Activated CD8-positive, alpha-beta T cell treated with anti-CD3 and anti-CD28 coated beads for 36 hours (primary cell): ENCODE measurements around the gene TMEM182. TPM values are rescaled to one million over a fixed set of nuclear protein-coding genes. Genes with fewer than 3 reads are reported as not detected.

Source experiments
- ATAC-seq: fragments of 200-7000 bp; cut with Tn5 transposase; one replicate; pipeline ENCODE4 v1.10.0; 2021; ENCODE audit warnings: mild to moderate bottlenecking, moderate library complexity
- CTCF ChIA-PET: fragments of 350-600 bp; sonication (Branson Sonifier 250); formaldehyde crosslinking; loops from one replicate; lab custom pipeline; 2021; ENCODE audit warnings: antibody characterized with exemption; lab: Charles Lee
- POLR2A ChIA-PET: fragments of 350-600 bp; sonication (Branson Sonifier 250); formaldehyde crosslinking; loops from one replicate; lab custom pipeline; 2021; ENCODE audit warnings: antibody characterized with exemption; lab: Charles Lee
- DNase-seq: peaks from one replicate; pipeline ENCODE4 v3.0.0-alpha.2; 2020
- H3K27ac Mint-ChIP-seq: one replicate; pipeline ENCODE4 v1.8.0; 2021; ENCODE audit warnings: mild to moderate bottlenecking, mixed read lengths
- H3K27me3 Mint-ChIP-seq: one replicate; pipeline ENCODE4 v1.8.0; 2021; ENCODE audit warnings: mixed read lengths
- H3K36me3 Mint-ChIP-seq: one replicate; pipeline ENCODE4 v1.8.0; 2021; ENCODE audit warnings: low read depth, mixed read lengths
- H3K4me1 Mint-ChIP-seq: one replicate; pipeline ENCODE4 v1.8.0; 2021; ENCODE audit warnings: low read depth, mixed read lengths
- H3K4me3 Mint-ChIP-seq: one replicate; pipeline ENCODE4 v1.8.0; 2021; ENCODE audit warnings: mild to moderate bottlenecking, moderate library complexity, mixed read lengths
- H3K9me3 Mint-ChIP-seq: one replicate; pipeline ENCODE4 v1.8.0; 2021; ENCODE audit warnings: mixed read lengths
- intact Hi-C: fragments of 100-400 bp; cut with micrococcal nuclease; formaldehyde crosslinking; loops from one replicate; pipeline ENCODE4 v1.10.0; 2022
- total RNA-seq, 2 experiments: library from RNA; stranded (reverse); gene quantifications; one replicate each; pipeline ENCODE4 v1.2.3, GENCODE V29; 2021
- TF ChIP-seq, protein P1 (sequence below): fragments of 200-600 bp; IDR thresholded peaks from one replicate; pipeline ENCODE4 v1.8.0; 2022; ENCODE audit warnings: antibody characterized with exemption, mild to moderate bottlenecking

The TMEM182 gene
- total RNA-seq, 2 experiments from 2014 or later: 4.4 to 5.3 TPM

DNA sequence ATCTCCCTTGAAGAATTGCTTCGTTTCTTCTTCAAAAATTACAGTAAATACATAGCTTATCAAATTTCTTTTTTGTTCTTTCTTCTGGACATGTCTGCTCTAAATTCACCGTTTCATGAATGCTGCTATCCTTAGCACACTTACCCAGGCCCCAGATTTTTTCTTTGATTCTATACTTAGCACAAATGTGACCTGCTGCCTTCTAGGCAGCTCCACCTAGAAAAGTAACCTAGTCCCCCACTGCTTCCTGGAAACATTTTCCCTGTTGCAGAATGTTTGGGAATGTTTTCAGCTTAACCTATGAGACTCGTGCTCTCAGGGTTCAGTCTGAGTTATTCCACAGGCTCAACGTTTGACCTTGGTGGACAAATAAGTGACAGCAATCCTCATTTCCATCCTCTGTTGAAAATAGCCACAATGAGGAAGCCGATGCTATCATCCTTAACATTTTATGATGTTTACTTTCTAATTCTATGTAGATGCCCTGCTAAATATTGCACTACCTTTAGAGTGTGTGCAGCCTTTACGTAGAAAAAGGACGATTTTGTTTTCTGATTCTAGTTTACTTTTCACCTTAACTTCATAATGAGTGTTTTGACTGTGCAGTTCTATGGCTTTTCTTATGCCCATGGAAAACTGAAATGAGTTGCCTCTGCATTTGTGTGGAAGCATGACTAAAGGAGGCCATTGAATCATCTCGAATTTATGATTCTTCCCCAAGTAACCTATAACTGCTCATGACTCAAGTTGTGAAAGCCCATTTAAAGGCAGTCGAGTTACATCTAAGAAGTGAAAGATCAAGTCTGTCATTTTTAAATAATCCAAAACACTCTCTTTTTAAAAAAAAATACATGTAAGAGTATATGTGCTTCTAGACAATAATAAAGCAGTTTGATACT, 47.7 kb downstream of the TMEM182 start:
- H3K4me1 Mint-ChIP-seq: no peaks in the 10 kb centered on the region
- no peaks in the 10 kb centered on the region for H3K9me3 Mint-ChIP-seq
- ATAC-seq (no peak), DNase-seq (no peak)
- ChIA-PET POLR2A (no interaction called here), CTCF (interaction anchor here (2.2 to 4.5 kb wide), 2 partner anchors 30 to 57 kb away, joined by 8 to 79 read pairs; no protein-coding TSS in a partner anchor)
- peaks cover 5% of the 10 kb centered on the region for H3K36me3 Mint-ChIP-seq
- no peak overlapping the region for H3K27ac Mint-ChIP-seq
- no peaks in the 10 kb centered on the region for H3K27me3 Mint-ChIP-seq
- intact Hi-C loops: loop anchor here (5.0 to 10.0 kb wide), 2 partner anchors 57 to 285 kb away; no protein-coding TSS in a partner anchor
- H3K4me3 Mint-ChIP-seq: no peak overlapping the region
- TF ChIP-seq, protein P1, sequence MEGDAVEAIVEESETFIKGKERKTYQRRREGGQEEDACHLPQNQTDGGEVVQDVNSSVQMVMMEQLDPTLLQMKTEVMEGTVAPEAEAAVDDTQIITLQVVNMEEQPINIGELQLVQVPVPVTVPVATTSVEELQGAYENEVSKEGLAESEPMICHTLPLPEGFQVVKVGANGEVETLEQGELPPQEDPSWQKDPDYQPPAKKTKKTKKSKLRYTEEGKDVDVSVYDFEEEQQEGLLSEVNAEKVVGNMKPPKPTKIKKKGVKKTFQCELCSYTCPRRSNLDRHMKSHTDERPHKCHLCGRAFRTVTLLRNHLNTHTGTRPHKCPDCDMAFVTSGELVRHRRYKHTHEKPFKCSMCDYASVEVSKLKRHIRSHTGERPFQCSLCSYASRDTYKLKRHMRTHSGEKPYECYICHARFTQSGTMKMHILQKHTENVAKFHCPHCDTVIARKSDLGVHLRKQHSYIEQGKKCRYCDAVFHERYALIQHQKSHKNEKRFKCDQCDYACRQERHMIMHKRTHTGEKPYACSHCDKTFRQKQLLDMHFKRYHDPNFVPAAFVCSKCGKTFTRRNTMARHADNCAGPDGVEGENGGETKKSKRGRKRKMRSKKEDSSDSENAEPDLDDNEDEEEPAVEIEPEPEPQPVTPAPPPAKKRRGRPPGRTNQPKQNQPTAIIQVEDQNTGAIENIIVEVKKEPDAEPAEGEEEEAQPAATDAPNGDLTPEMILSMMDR: no peak

DNA sequence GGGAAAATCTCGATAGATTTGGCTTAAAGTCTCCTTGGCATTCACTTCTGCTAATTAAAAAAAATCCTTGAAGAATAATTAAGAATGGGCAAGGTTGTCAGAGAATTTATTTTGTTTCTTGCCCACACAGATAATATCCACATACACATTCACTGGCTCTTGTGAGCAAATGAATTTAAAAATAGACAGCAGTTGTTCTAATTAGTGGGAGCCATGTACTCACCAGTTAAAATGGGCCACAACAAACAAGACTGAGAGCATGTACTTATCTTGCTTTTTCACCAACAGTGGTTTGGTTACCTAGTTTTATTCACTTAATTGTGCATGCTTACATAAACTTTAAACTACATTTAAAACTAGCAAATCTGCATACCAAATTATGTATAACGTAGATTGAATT, 53.5 kb downstream of the TMEM182 start:
- no peaks in the 10 kb centered on the region for H3K4me1 Mint-ChIP-seq
- no peak overlapping the region for H3K4me3 Mint-ChIP-seq
- H3K27me3 Mint-ChIP-seq: no peaks in the 10 kb centered on the region
- intact Hi-C loops: no loop called here
- no peak overlapping the region for H3K27ac Mint-ChIP-seq
- TF ChIP-seq, protein P1: no peak
- DNase-seq (no peak), ATAC-seq (no peak)
- no peaks in the 10 kb centered on the region for H3K9me3 Mint-ChIP-seq
- H3K36me3 Mint-ChIP-seq: peaks cover 4% of the 10 kb centered on the region
- ChIA-PET POLR2A (no interaction called here), CTCF (interaction anchor here (1.2 kb wide), 1 partner anchor 82 kb away, joined by 3 read pairs; no protein-coding TSS in a partner anchor)

DNA sequence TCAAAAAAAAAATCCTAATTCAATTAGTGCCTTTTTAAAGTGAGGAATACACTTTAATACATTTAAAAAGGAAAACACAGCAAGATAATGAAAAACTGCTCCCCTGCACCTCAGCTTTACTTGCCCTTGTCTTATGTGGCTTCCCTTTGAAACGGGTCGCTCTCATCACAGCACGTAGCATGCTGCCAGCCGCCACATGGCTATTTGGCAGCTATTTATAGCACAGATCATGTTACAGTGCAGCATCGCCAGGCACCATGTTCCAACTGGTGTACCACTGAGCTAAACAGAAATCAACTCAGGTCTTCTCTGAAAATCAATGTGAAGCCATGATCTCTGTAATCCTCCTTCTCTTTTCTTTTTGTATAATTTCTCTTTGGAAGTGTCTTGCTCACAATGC, 65.1 kb downstream of the TMEM182 start:
- Mint-ChIP-seq H3K9me3 (no peaks in the 10 kb centered on the region), H3K27me3 (no peaks in the 10 kb centered on the region)

DNA sequence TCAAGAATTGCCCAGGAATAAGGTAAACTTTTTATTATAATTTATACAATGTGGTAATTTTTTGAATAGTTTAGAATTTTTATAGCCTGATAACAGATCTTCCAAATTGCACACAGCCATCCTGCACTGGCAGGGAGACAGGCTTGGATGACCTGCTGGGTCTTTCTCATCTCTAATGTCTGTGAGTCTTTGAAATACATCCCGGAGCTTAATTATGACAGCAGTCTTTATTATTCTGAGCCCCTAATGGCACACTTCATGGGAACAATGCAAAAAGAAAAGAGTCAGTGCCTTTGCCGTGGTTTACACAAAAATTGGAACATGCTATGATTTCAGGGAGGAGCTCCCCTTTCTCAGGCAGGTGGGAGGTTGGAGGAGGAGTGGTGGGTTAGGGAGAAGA, 71.0 kb downstream of the TMEM182 start:
- POLR2A ChIA-PET: no interaction called here
- CTCF ChIA-PET: interaction anchor here (4.0 kb wide), 1 partner anchor 8 kb away, joined by 27 read pairs; no protein-coding TSS in a partner anchor
- DNase-seq (no peak), ATAC-seq (no peak)
- intact Hi-C loops: no loop called here
- H3K36me3 Mint-ChIP-seq: no peaks in the 10 kb centered on the region
- no peaks in the 10 kb centered on the region for H3K4me1 Mint-ChIP-seq
- H3K9me3 Mint-ChIP-seq: no peaks in the 10 kb centered on the region
- no peak overlapping the region for H3K4me3 Mint-ChIP-seq
- TF ChIP-seq, protein P1: no peak
- H3K27me3 Mint-ChIP-seq: no peaks in the 10 kb centered on the region
- H3K27ac Mint-ChIP-seq: no peak overlapping the region

More for the DNA sequence above, 65.1 kb downstream of the TMEM182 start:
- CTCF ChIA-PET: interaction anchor here (1.3 to 1.8 kb wide), 2 partner anchors 13 to 21 kb away, joined by 5 to 7 read pairs; no protein-coding TSS in a partner anchor
- POLR2A ChIA-PET: no interaction called here
- H3K36me3 Mint-ChIP-seq: no peaks in the 10 kb centered on the region
- ATAC-seq (no peak), DNase-seq (no peak)
- TF ChIP-seq, protein P1: no peak
- no peaks in the 10 kb centered on the region for H3K4me1 Mint-ChIP-seq
- H3K4me3 Mint-ChIP-seq: no peak overlapping the region
- no peak overlapping the region for H3K27ac Mint-ChIP-seq
- intact Hi-C loops: no loop called here
